ENCODE measurements around the gene SP1.
"Not testable (repeated sequence)": the region's sequence is repeated elsewhere in the genome, so short reads cannot be mapped to it uniquely, and the experiment has no call there.

The SP1 gene

DNA sequence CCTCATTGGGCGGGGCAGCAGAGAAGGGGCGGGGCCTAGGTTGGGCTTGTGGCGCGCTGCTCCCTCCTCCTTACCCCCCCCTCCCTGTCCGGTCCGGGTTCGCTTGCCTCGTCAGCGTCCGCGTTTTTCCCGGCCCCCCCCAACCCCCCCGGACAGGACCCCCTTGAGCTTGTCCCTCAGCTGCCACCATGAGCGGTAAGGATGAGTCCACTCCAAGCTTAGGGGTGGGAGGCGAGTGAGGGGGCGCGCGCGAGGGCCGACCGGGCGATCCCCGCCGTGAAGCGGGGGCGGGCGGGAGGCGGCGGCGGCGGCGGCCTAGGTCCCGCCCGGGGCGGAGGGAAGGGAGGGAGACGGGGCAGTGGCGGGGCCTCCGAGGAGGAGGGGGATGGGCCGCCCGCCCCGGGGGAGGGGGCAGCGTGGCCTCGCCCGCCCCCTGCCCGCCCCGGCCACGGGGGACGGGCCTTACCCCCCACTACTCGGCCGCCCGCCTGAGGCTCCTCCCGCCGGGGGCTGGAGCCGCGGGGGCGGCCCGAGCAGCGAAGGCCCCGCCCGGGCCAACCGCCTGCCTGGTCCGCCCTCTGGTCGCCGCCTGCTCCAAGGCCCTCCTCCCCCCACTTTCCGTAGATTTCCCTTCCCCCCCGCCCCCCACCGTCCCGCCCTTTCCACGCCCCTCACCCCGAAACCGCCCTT is at the start of gene SP1:
SP1 (plus strand) TSS at position 73 of the 690 bp plus-strand sequence; CDS start at position 189, 116 bp downstream.
- DNase-seq (ENCODE audit: low read depth): peak; percentile 97

GRCh38 chr12:53330671-53331070 is 49.3 kb upstream of the SP1 start:
- no peak for DNase-seq (ENCODE audit: low read depth)

GRCh38 chr12:53332339-53332738 is 47.6 kb upstream of the SP1 start:
- not testable (repeated sequence) for DNase-seq (ENCODE audit: low read depth)

DNA sequence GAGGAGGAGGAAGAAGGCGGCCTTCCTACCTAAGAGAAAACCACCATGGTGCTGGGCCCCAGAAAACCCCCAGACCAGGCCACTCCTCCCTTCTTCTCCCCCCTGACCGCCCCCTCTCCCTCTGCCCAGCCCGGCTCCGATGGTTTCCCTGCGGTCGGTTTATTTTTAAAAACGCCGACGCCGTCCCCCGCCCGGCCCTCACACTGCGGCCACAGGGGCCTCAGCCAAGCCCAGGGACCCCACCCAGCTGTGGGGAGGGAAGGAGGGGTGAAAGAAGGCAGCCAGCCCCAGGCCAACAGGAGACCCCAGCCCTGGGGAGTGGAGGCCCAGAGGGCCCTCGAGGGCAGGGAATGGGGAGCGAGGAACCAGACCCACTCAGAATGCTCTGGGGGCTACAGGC is 47.2 kb upstream of the SP1 start:
- DNase-seq (ENCODE audit: low read depth): no peak

- no peak for DNase-seq (ENCODE audit: low read depth)
These were observed 46.7 kb upstream of the SP1 start for GRCh38 chr12:53333289-53333688.

- DNase-seq (ENCODE audit: low read depth): no peak
These were observed 46.1 kb upstream of the SP1 start for GRCh38 chr12:53333845-53334244.

GRCh38 chr12:53334822-53335221 is 45.2 kb upstream of the SP1 start:
- DNase-seq (ENCODE audit: low read depth): no peak

GRCh38 chr12:53336181-53336681 is 43.7 kb upstream of the SP1 start, which contains the start of gene SP7:
SP7 (minus strand) TSS chr12:53336354; CDS start chr12:53335646, 708 bp downstream.
- DNase-seq (ENCODE audit: low read depth): no peak

DNA sequence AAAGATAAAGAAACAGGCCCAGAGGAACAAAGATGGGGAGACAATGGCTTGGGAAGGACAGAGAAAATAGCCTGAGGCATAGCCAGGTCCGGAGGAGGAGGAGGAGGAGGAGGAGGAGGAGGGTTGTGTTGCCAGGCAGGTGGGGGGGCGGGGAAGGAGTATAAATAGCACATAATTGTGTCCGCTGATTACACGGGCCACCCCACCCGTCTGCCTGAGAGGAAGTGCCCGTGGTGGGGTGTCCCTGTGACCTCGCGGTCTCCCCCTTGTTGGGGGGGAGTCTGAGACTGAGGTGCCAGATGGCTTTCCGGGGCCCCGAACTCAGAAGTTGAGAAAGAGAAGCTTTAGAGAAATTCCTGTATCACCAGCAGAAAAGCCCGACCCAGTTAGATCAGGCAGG is 42.0 kb upstream of the SP1 start:
- DNase-seq (ENCODE audit: low read depth): no peak

GRCh38 chr12:53338916-53339315 is 41.1 kb upstream of the SP1 start:
- no peak for DNase-seq (ENCODE audit: low read depth)

DNA sequence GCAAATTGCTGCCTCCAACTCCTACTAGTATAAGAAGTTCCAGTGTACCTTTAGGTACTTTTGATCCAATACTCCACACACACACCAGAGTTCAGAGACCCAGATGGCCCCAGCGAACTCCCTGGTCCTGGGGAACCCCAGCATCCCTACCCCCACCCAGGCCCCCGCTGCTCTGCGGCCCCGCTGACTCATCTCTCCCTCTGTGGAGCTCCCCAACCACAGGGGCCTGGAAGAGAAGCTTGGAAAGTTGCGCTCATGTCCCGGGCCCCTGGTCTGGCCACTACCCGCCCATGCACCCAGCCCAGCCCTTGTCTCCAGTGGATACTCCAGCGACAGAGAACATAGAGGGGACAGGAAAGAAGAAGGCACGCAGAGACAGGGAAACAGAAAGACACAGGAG is 39.6 kb upstream of the SP1 start:
- no peak for DNase-seq (ENCODE audit: low read depth)

DNA sequence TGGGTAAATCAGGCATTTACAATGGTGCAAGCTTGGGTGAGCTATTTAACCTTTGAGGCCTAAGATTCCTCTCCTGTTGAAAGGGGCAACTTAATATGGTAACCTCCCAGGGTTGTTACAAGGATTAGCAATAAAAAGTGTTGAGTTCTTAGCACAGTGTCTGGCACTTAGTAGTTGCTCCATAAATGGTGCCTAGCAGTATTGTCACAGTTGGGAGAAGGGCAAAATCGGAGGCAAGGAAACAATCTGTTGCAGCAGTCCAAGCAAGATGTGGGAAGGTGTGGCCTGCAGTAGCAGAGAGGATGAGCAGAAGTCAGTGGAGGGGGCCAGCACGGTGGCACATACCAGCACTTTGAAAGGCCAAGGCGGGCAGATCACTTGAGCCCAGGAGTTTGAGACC is 36.5 kb upstream of the SP1 start:
- DNase-seq (ENCODE audit: low read depth): no peak

DNA sequence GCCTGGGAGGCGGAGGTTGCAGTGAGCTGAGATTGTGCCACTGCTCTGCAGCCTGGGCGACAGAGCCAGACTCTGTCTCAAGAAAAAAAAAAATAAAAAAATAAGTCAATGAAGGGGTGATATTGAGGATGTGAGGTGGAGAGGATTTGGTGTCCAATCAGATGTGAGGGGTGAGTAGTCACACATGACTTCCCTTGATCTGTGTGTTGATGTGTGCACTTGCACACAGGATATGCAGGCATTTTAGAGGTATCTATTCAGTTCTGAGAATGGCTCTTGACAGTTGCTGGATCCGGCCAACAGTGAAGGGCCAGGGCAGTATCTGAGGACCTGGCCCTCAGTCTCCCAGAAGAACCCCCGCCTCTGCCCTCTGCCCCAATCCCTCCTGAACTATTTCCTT is 36.0 kb upstream of the SP1 start:
- no peak for DNase-seq (ENCODE audit: low read depth)

- no peak for DNase-seq (ENCODE audit: low read depth)
These were observed 35.5 kb upstream of the SP1 start for GRCh38 chr12:53344487-53344823.

- DNase-seq (ENCODE audit: low read depth): peak; percentile 36
These were observed 35.0 kb upstream of the SP1 start for GRCh38 chr12:53344824-53345485.

GRCh38 chr12:53345486-53346188 is 34.3 kb upstream of the SP1 start:
- DNase-seq (ENCODE audit: low read depth): no peak

DNA sequence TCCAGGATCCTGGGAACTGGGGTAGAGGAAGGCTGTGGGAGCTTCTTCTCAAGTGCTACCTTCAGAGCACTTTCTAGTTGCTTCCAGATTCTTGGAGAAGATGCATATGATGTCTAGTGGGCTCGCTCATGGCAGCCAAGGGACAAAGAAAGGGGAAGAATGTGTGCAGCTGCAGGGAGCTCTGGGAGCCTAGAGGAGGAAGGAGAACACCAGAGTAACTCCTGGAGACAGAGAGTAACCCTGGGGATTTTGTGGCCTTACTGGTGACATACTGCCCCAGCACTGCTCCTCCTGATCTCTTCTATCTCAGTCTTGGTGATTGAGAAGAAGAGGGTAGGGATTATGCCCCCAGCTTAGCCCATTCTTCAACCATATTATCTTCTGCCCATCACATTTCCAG is 33.5 kb upstream of the SP1 start:
- DNase-seq (ENCODE audit: low read depth): no peak

GRCh38 chr12:53347905-53348304 is 32.1 kb upstream of the SP1 start:
- no peak for DNase-seq (ENCODE audit: low read depth)

DNA sequence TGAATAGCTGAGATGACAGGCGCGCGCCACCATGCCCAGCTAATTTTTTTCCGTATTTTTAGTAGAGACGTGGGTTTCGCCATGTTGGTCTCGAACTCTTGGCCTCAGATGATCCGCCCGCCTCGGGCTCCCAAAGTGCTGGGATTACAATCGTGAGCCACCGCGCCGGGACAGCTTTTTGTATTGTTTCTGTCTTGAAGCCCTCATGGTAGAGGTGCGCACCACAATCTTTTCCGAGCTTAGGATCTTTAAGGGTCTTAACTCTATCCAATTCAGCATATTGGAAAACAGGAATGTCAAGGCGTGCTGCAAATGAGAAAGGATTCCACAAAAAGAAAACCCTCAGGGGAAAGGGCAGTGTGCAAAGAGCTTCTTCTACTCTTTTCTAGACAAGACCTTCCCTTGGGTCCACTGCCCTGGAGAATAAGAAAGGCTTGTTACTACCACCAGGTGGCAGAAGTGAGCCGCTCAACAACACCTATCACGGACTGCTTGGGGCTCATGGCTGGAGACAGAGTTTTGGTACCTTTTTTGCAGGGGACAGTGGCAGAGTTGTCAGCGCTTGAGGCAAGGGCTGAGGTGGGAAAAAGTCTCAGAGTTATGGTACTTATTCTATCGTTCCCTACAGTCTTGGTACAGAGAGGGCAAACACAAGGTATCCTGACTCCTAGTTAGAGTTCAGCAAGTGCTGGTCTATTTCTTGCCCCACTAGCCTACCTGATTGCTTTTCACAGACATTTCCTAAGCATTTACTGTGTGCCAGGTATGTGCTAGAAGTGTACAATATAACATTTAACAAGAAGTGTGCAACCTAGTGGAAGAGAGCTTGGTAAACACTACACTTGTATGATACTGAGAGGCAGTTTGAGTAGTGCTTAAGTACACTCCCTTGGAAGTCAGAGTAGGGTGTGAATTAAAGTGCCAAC is 27.4 kb upstream of the SP1 start:
- peak; percentile 74 for DNase-seq (ENCODE audit: low read depth)

- no peak for DNase-seq (ENCODE audit: low read depth)
These were observed 26.7 kb upstream of the SP1 start for GRCh38 chr12:53353257-53353655.

DNA sequence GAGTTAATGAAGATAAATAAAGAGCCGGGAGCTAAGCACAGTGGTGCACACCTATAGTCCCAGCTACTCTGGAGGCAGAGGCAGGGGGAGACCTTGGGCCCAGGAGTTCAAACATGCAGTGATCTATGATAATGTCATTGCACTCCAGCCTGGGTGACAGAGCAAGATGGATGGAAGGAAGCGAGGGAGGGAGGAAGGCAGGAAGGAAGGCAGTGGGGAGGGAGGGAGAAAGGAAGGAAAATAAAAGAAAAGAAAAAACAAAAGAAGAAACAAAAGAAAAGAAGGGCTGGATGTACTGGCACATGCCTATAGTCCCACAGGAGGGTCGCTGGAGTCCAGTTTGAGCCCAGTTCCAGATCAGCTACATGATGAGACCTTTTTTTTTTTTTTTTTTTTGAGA is 24.9 kb upstream of the SP1 start:
- DNase-seq (ENCODE audit: low read depth): no peak

DNA sequence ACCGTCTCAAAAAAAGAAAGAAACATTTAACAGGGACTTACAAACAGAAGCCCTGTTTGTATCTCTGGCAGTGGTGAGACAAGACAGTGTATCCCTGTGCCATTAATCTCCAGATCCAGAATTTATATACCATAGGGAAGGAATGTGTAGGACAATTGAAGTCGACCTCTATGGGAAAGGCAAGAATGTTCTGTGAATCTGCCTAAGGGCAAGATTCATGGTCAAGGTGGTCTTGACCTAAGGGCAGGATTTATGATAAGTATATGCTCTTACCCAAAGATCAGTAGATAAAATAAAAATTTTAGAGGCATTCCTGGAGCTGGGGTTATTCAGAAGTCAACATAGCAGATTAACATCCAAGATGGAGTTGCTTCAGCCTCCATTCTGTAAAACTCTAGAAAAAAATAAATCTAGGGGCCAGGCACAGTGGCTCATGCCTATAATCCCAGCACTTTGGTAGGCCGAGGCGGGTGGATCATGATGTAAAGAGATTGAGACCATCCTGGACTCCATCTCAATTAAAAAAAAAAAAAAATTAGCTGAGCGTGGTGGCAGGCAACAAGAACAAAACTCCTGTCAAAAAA is 21.0 kb upstream of the SP1 start:
- no peak for DNase-seq (ENCODE audit: low read depth)

Measured in stimulated activated CD8-positive, alpha-beta memory T cell treated with anti-CD3 and anti-CD28 coated beads, Interleukin-12 subunit alpha, Interleukin-12 subunit beta, amount 100 ng/mL, for 1 hour (primary cell).